HG02840 (cell line): ENCODE results near the gene MEFV.
"Not testable (repeated sequence)": the region's sequence is repeated elsewhere in the genome, so short reads cannot be mapped to it uniquely, and the experiment has no call there.

Source experiments
- ATAC-seq: cut with Tn5 transposase; IDR thresholded peaks from one replicate; pipeline ENCODE4 v1.9.1; 2021; ENCODE audit warnings: mild to moderate bottlenecking, moderate library complexity, moderate number of reproducible peaks; ENCODE audit not compliant: unreplicated experiment, low FRiP score

The MEFV gene

GRCh38 chr16:3256146-3256865, at the start of gene MEFV:
MEFV (minus strand) TSS chr16:3256633; CDS start chr16:3256587, 46 bp downstream.
- ATAC-seq: no peak

- ATAC-seq: no peak
These were observed 49.6 kb upstream of the MEFV start for GRCh38 chr16:3306078-3306477.

GRCh38 chr16:3305109-3306068, 49.0 kb upstream of the MEFV start, which contains the start of the genes TIGD7 and ZNF75A:
TIGD7 (minus strand) TSS chr16:3305430; CDS start chr16:3300614, 4,816 bp downstream.
ZNF75A (plus strand) TSS chr16:3305497; CDS start chr16:3308429, 2,932 bp downstream.
- peak; percentile 95 for ATAC-seq

DNA sequence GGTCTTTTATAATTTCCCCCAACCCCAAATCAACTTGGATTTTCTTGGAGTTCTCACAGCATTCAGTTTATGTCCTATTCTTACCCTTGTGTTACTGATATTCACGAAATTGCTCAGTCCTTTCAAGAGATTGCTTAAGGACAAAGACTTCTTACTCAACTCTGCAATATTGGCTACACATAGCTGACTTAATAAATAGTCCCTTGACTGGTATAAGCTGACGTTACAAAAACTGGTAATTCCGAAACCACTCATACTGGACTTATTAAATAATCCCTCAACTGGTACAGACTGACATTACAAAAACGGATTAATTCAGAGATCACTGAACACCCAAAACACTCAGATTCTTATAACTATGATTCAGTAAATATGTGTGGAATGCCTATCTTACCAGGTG, 47.9 kb upstream of the MEFV start:
- no peak for ATAC-seq

DNA sequence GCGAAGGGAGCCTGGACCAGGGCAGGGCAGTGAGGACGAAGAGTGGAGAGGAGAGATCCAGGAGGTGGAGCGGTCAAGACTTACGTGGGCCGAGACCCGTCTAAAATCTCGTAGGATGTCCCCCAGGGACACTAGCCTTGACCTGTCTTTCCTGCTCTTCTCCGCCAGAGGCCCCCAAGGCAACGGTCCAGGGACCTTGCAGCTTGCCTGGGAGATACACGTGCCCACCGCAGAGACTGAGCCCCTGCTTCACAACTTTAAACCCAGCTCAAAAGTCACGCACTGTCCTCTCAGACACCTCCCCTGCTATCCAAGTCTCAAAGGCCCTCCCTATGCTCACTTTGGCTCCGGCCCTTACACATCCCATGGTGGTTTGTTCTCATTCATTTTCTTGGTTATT, 39.4 kb upstream of the MEFV start:
- ATAC-seq: no peak

GRCh38 chr16:3295209-3295608, 38.8 kb upstream of the MEFV start:
- ATAC-seq: no peak

- no peak for ATAC-seq
These were observed 36.2 kb upstream of the MEFV start for GRCh38 chr16:3292604-3293003.

- ATAC-seq: no peak
These were observed 33.7 kb upstream of the MEFV start for GRCh38 chr16:3289998-3290673.

DNA sequence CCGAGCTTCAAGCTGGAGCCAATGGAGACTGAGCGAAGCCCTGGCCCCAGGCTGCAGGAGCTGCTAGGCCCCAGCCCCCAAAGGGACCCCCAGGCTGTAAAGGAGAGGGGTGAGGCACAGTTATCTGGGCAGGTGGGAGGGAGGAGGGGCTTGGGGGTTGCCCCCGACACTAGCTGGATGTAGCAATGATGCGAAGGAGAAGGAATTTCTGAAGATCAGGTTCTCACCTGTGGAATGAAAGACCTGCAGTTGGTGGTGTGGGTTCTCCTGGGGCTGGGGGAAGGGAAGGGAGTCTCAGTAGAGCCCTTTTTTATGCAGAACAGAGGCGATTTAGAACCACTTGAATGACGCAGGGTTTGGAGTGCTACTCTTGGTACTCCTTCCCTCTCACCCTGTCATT, 28.7 kb upstream of the MEFV start:
- ATAC-seq: no peak

DNA sequence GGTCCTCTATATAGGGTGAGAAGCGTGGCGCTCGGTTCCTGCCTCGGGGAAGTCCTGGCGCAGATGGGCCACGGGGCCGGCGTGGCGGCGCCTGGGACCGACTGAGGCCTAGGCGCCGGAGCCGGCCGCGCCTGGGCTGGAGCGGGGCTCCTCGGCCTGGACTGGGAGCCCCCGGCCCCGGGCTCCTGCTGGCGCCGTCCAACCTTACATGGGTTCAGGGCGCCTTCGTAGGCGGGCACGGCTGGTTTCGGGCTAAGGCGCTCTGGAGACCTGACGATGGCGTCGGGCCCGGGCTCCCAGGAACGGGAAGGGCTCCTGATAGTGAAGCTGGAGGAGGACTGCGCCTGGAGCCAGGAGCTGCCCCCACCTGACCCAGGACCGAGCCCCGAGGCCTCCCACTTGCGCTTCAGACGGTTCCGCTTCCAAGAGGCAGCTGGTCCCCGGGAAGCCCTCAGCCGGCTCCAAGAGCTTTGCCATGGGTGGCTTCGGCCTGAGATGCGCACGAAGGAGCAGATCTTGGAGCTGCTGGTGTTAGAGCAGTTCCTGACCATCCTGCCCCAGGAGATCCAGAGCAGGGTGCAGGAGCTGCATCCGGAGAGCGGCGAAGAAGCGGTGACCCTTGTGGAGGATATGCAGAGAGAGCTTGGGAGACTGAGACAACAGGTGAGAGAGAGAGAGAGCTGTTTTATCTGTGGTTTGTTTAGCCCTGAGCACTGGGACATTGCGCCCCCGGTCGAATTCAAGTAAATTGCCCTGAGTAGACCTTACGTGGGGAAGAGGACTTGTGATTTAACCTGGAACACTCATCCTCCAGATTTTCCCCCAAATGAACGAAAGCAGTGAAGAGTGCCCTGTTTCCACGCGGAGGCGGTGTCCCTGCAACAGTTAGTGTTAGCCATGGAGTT, 27.4 kb upstream of the MEFV start:
- no peak for ATAC-seq

DNA sequence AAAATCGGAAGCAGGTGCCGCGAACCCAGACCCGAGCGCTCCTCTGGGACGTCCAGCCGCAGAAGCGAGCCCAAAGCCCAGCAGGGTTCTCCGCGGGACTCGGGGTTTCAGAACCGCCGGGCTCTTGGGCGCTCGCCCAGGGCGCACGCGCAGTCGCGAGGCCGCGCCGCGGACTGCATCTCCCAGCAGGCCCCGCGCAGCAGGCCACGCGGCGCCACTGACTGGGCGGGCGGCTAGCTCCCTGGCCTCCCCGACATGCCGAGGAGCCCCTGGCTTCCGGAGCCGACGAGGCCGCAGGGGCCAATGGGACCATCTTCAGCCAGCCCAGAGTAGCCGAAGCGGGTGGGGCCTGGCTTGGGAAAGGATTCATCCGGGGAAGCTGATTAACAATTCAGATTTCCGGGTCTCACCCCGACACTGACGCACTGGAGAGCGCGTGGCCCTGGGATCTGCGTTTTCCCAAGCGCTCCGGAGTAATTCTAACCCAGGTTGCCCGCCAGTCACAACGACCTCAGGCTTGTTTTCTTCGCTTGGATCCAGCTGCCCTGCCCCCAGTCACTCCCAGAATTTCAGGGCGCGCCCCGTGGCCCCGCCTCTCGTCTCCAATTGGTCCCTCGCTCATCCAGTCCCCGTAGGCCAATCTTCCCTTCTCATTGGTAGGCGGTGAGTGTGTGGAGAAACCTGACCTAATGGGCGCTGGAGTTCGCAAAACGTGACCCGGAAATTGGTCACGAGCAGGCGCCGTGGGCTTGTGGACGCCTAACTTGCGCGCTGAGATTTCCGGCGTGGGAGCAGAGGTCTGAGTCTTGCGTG, 26.5 kb upstream of the MEFV start, which contains the start of gene ZNF263:
ZNF263 (plus strand) TSS at position 762 of the 813 bp plus-strand sequence. CDS start 328 bp downstream, outside the sequence.
- ATAC-seq: peak; percentile 85

GRCh38 chr16:3282103-3282729, 25.8 kb upstream of the MEFV start:
- ATAC-seq: peak; percentile 16

GRCh38 chr16:3281222-3281820, 24.9 kb upstream of the MEFV start:
- no peak for ATAC-seq

- ATAC-seq: no peak
These were observed 20.2 kb upstream of the MEFV start for GRCh38 chr16:3276679-3277078.

GRCh38 chr16:3274947-3275346, 18.5 kb upstream of the MEFV start:
- ATAC-seq: no peak

- no peak for ATAC-seq
These were observed 18.1 kb upstream of the MEFV start for GRCh38 chr16:3274490-3274889.

GRCh38 chr16:3271281-3271680, 14.8 kb upstream of the MEFV start:
- ATAC-seq: not testable (repeated sequence)

- not testable (repeated sequence) for ATAC-seq
These were observed 14.3 kb upstream of the MEFV start for GRCh38 chr16:3270718-3271117.
